GM18508 (cell line): Measurements from ENCODE around the gene SPATA21.

ENCODE experiments used
- ATAC-seq: cut with Tn5 transposase; IDR thresholded peaks from one replicate; pipeline ENCODE4 v1.9.1; 2021; ENCODE audit warnings: moderate number of reproducible peaks; ENCODE audit not compliant: insufficient read depth, unreplicated experiment

SPATA21 gene

GRCh38 chr1:16351994-16352841 lies 85.0 kb downstream of the SPATA21 start, which contains the start of gene FBXO42:
Gene FBXO42 (minus strand): TSS chr1:16352480. CDS start chr1:16315418, 37,062 bp downstream.
- ATAC-seq: peak; percentile 37

DNA sequence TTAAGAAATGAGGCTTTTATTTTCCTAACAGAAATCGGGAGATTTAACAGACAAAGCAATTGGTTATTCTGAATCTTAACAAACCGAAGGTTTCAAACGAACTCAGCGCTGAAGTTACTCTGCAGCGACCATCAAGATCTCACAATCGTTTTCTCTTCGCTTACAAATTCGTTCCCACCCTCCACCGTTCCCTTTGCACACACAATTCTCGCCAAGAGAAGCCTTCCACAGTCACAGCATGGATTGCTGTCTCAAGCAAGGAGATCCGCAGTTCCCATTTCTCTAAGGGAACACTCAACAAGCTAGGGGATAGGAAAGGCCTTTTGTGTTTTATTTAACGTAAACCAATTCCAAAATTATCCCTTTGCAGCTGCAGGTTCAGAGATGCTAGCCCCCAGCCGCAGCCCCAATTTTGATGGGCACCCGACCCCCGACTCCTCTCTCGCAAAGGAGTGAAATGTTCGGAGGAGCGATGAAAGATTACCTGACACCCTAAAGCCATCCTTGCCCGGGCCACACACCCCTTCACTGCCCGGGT lies 85.7 kb downstream of the SPATA21 start:
- ATAC-seq: no peak

GRCh38 chr1:16349847-16350406 lies 87.3 kb downstream of the SPATA21 start:
- no peak for ATAC-seq
